Sigmoid colon (tissue), 7 donors: Measurements from ENCODE around the gene SBK2. TPM values are rescaled to one million over a fixed set of nuclear protein-coding genes. Genes with fewer than 3 reads are reported as not detected.
"Not testable (repeated sequence)": the region's sequence is repeated elsewhere in the genome, so short reads cannot be mapped to it uniquely, and the experiment has no call there.

Experiments
- DNase-seq: peaks from one replicate; pipeline ENCODE4 v3.0.0-alpha.2; 2019
- H3K27ac ChIP-seq, 4 donors: fragments of 200-600 bp; sonication (generic); one replicate each; pipeline ENCODE4 v1.5.1; 2016 to 2019; ENCODE audit warnings: mild to moderate bottlenecking in 1 of 4
- H3K27me3 ChIP-seq, 3 donors: fragments of 200-600 bp; sonication (generic); one replicate each; pipeline ENCODE4 v1.5.1; 2019; ENCODE audit warnings: mild to moderate bottlenecking in 1 of 3
- H3K36me3 ChIP-seq, 4 donors: fragments of 200-600 bp; sonication (generic); one replicate each; pipeline ENCODE4 v1.5.1; 2016 to 2019
- H3K4me1 ChIP-seq, 4 donors: fragments of 200-600 bp; sonication (generic); one replicate each; pipeline ENCODE4 v1.5.1; 2017 to 2019
- H3K4me3 ChIP-seq, 4 donors: fragments of 200-600 bp; sonication (generic); one replicate each; pipeline ENCODE4 v1.5.1; 2017 to 2019; ENCODE audit warnings: mild to moderate bottlenecking in 2 of 4, moderate library complexity in 1 of 4
- H3K9me3 ChIP-seq, 4 donors: fragments of 200-600 bp in 3 of 4; sonication (generic) in 3 of 4; one replicate each; pipeline versions ENCODE4 v1.5.1 to v1.6.1; 2013 to 2019
- EP300 ChIP-seq, 4 donors: sonication (generic); formaldehyde crosslinking; IDR thresholded peaks; one replicate each; pipeline ENCODE4 v1.6.1; 2017; ENCODE audit warnings: antibody characterized with exemption in 4 of 4
- POLR2A ChIP-seq, 2 donors: fragments of 450-650 bp; IDR thresholded peaks; one replicate each; pipeline ENCODE4 v1.6.1; 2016; ENCODE audit warnings: antibody characterized with exemption in 2 of 2, mild to moderate bottlenecking in 2 of 2, moderate library complexity in 2 of 2
- POLR2AphosphoS5 ChIP-seq, 4 donors: sonication (generic); formaldehyde crosslinking; IDR thresholded peaks; one replicate each; pipeline ENCODE4 v1.6.1; 2017; ENCODE audit warnings: antibody characterized with exemption in 4 of 4
- WGBS, 2 donors: extraction: QIAGEN DNeasy Blood & Tissue Kit; methylation state at CpG; one replicate each; pipeline ENCODE4 v1.1.7; 2013; 5-methylcytosine and 5-hydroxymethylcytosine counted together
- intact Hi-C: fragments of 100-400 bp; cut with DNase I; formaldehyde crosslinking; loops from one replicate; pipeline ENCODE4 v1.15.1; 2023
- polyA plus RNA-seq, 3 donors: library from polyadenylated mRNA; stranded (reverse); fragments of 200-250 nt; gene quantifications; one replicate each; pipeline ENCODE4 v1.2.3, GENCODE V29; 2013
- total RNA-seq, 4 donors: library from RNA; depleted of rRNA; stranded (reverse); fragments of >200 nt; gene quantifications; one replicate each; pipeline ENCODE4 v1.1.0, GENCODE V29; 2016
- TF ChIP-seq, protein P1 (sequence below), 4 experiments: fragments of 450-650 bp in 3 of 4; fragments of 200-600 bp in 1 of 4; IDR thresholded peaks; one replicate each; pipeline ENCODE4 v1.5.1; 2016 to 2019; ENCODE audit warnings: antibody characterized with exemption in 4 of 4, mild to moderate bottlenecking in 3 of 4, moderate library complexity in 2 of 4
- donor health status: healthy with polysubstance abuse.
- donor health status: Bipolar disorder and iron deficiency.
- donor health status: healthy.

SBK2 gene
- total and polyA plus RNA-seq, 7 donors: not detected

DNA sequence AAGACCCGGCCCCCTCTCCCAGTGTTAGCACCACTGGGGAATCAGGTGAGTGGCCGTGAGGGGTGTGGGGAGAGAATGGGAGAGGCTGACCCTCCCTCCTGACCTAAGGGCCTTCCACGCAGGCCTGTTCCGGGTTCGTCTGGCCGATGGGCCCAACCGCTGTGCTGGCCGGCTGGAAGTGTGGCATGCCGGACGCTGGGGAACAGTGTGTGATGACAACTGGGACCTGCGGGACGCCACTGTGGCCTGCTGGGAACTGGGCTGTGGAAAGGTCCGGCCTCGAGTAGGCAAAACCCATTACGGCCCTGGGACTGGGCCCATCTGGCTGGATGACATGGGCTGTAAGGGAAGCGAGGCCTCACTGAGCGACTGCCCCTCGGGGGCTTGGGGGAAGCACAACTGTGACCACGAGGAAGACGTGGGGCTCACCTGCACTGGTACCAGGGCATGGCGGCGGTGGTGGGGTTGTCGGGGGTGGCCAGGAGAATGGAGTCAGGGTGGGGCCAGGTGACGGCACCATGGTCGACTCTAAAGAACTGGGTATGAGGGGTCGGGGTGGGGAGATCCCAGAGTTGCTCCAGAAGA is 36.5 kb downstream of the SBK2 start:
- no peaks in the 10 kb centered on the region for H3K9me3 ChIP-seq
- H3K27me3 ChIP-seq: no peaks in the 10 kb centered on the region
- H3K4me3 ChIP-seq: no peak overlapping the region
- H3K4me1 ChIP-seq: peaks cover 0 to 29% (median 13%) of the 10 kb centered on the region in 4 donors
- whole genome bisulfite sequencing, 2 donors: 93% methylated on average over 26 of the region's 26 CpGs
- TF ChIP-seq EP300 (IDR thresholded peaks at IDR 0.05) (no peak), POLR2AphosphoS5 (IDR thresholded peaks at IDR 0.05) (no peak), POLR2A (IDR thresholded peaks at IDR 0.05) (no peak)
- TF ChIP-seq, protein P1, sequence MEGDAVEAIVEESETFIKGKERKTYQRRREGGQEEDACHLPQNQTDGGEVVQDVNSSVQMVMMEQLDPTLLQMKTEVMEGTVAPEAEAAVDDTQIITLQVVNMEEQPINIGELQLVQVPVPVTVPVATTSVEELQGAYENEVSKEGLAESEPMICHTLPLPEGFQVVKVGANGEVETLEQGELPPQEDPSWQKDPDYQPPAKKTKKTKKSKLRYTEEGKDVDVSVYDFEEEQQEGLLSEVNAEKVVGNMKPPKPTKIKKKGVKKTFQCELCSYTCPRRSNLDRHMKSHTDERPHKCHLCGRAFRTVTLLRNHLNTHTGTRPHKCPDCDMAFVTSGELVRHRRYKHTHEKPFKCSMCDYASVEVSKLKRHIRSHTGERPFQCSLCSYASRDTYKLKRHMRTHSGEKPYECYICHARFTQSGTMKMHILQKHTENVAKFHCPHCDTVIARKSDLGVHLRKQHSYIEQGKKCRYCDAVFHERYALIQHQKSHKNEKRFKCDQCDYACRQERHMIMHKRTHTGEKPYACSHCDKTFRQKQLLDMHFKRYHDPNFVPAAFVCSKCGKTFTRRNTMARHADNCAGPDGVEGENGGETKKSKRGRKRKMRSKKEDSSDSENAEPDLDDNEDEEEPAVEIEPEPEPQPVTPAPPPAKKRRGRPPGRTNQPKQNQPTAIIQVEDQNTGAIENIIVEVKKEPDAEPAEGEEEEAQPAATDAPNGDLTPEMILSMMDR (IDR thresholded peaks at IDR 0.05): no peak
- H3K27ac ChIP-seq: no peak overlapping the region
- intact Hi-C loops: loop anchor here (5.0 to 10.0 kb wide), 2 partner anchors 96 to 358 kb away; partner anchors contain the start of gene UBE2S
- peaks cover 11 to 42% (median 24%) of the 10 kb centered on the region in 4 donors for H3K36me3 ChIP-seq
- no peak for DNase-seq

DNA sequence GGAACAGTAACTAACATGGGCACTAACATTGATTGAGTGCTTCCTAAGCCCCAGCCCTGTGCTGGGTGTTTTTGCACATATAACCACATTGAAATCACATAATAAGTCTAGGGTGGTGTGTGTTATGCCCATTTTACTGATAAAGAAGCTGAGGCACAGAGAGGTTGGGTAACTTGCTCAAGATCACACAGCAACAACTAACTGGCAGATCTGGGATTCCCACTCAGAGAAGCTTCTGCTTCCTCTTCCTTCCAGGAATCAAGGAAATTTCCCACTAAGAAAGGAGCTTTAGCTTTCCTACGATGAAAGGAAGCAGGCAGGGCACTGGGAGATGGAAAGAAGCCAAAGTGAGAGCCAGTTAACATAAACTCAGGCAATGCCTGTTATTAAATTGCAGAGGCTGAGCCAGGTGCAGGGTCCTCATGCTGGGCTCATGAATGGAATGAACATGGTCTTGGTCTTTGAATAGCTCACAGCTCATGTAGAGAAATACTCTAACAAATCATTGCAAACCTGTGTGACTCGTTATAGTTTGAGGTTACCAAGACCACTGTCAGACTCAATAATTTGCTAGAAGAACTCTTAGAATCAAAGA is 38.6 kb downstream of the SBK2 start:
- Histone ChIP-seq H3K27ac (peak overlapping the region in 1 of 4 donors; percentile 53), H3K4me3 (no peak overlapping the region), H3K27me3 (no peaks in the 10 kb centered on the region), H3K36me3 (peaks cover 11 to 39% (median 24%) of the 10 kb centered on the region in 4 donors), H3K9me3 (no peaks in the 10 kb centered on the region), H3K4me1 (peaks cover 0 to 23% (median 17%) of the 10 kb centered on the region in 4 donors)
- intact Hi-C loops: loop anchor here (10.0 kb wide), 1 partner anchor 214 kb away; the partner anchor contains the start of genes BRSK1 and HSPBP1
- no peak for DNase-seq
- TF ChIP-seq, protein P1 (IDR thresholded peaks at IDR 0.05): no peak
- WGBS, 2 donors: 30 to 54% methylated on average over 2 of the region's 2 CpGs

DNA sequence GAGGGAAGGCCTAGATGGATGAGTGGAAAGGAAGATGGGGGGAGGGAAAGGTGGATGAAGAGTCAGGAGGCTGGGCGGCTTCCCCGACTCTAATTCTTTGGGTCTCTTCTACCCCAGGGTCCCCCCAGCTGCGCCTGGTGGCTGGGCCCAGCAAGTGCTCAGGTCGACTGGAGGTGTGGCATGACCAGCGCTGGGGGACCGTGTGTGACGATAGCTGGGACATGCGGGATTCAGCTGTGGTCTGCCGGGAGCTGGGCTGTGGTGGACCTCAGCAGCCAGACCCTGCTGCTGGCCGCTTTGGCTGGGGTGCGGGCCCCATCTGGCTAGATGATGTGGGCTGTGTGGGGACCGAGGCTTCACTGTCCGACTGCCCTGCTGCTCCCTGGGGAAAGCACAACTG is 39.2 kb downstream of the SBK2 start:
- H3K27ac ChIP-seq: peak overlapping the region in 1 of 4 donors; percentile 53
- 87 to 90% methylated on average over 13 of the region's 13 CpGs for WGBS, 2 donors
- H3K27me3 ChIP-seq: no peaks in the 10 kb centered on the region
- TF ChIP-seq POLR2AphosphoS5 (IDR thresholded peaks at IDR 0.05): no peak
- TF ChIP-seq, protein P1 (IDR thresholded peaks at IDR 0.05): no peak
- TF ChIP-seq POLR2A (IDR thresholded peaks at IDR 0.05): no peak
- TF ChIP-seq EP300 (IDR thresholded peaks at IDR 0.05): no peak
- no peaks in the 10 kb centered on the region for H3K9me3 ChIP-seq
- intact Hi-C loops: loop anchor here (10.0 kb wide), 1 partner anchor 213 kb away; the partner anchor contains the start of genes BRSK1 and HSPBP1
- H3K4me3 ChIP-seq: no peak overlapping the region
- no peak for DNase-seq
- H3K4me1 ChIP-seq: peaks cover 0 to 27% (median 21%) of the 10 kb centered on the region in 4 donors
- H3K36me3 ChIP-seq: peaks cover 11 to 39% (median 24%) of the 10 kb centered on the region in 4 donors

DNA sequence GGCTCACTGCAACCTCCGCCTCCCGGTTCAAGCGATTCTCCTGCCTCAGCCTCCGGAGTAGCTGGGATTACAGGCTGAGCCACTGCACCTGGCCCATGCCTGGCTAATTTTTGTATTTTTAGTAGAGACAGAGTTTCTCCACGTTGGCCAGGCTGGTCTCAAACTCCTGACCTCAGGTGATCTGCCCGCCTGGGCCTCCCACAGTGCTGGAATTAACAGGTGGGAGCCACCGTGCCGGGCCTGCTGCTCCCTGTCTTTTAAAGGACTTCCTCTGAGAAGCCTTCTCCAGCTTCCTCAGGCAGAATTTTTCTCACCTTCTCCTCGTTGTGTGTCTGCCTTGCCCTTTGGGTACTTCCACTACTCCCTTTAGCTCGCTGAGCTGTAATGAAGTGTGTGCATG is 40.1 kb downstream of the SBK2 start:
- not testable (repeated sequence) for H3K27ac ChIP-seq, H3K9me3 ChIP-seq, H3K27me3 ChIP-seq, H3K4me3 ChIP-seq, DNase-seq
- H3K36me3 ChIP-seq: peaks cover 11 to 35% (median 23%) of the 10 kb centered on the region in 4 donors
- WGBS, 2 donors: 77 to 81% methylated on average over 10 of the region's 10 CpGs
- intact Hi-C loops: loop anchor here (10.0 kb wide), 1 partner anchor 212 kb away; the partner anchor contains the start of genes BRSK1 and HSPBP1
- H3K4me1 ChIP-seq: peaks cover 0 to 36% (median 30%) of the 10 kb centered on the region in 4 donors

DNA sequence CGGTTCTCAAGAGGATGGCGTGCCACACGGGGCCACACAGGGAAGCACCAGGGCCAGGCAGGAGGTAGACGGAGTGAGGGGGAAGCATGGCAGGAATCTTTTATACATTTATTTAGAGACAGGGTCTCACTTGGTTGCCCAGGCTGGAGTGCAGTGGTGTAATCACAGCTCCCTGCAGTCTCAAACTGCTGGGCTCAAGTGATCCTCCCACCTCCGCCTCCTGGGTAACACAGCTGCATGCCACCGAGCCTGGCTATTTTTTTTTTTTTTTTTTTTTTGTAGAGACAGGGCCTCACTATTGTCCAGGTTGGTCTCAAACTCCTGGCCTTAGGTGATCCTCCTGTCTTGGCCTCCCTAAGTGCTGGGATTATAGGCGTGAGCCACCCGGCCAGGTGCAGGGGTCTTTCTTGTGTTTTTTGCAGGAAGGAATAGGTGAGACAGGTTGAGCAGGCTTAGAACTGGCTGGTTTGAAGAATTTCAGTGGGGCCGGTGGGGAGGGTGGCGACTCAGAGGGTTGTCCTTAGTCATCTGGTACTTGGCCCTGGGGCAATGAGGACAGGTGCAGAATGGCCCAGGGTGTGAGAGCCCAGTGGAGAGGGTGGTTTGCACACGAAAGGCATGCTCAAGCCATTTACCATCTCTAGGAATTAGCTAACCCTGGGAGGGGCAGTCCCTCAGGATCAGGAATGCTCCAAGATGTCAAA is 41.1 kb downstream of the SBK2 start:
- intact Hi-C loops: loop anchor here (10.0 kb wide), 1 partner anchor 211 kb away; the partner anchor contains the start of genes BRSK1 and HSPBP1
- TF ChIP-seq POLR2A (IDR thresholded peaks at IDR 0.05): no peak
- no peak for TF ChIP-seq POLR2AphosphoS5 (IDR thresholded peaks at IDR 0.05)
- TF ChIP-seq, protein P1 (IDR thresholded peaks at IDR 0.05): no peak
- TF ChIP-seq EP300 (IDR thresholded peaks at IDR 0.05): no peak
- no peak for DNase-seq
- H3K27ac ChIP-seq: no peak overlapping the region
- H3K4me1 ChIP-seq: peaks cover 0 to 47% (median 40%) of the 10 kb centered on the region in 4 donors
- 73 to 85% methylated on average over 11 of the region's 11 CpGs for WGBS, 2 donors
- no peaks in the 10 kb centered on the region for H3K9me3 ChIP-seq
- no peaks in the 10 kb centered on the region for H3K27me3 ChIP-seq
- peaks cover 2 to 25% (median 15%) of the 10 kb centered on the region in 4 donors for H3K36me3 ChIP-seq
- H3K4me3 ChIP-seq: no peak overlapping the region
